Measurements from ENCODE around the gene ZNF865. TPM values are rescaled to one million over a fixed set of nuclear protein-coding genes. Genes with fewer than 3 reads are reported as not detected.

Gene ZNF865
- total and polyA plus RNA-seq, 2 of the 4 experiments (the other 2 are of a cell fraction) = under 0.01 to 4.6 TPM

DNA sequence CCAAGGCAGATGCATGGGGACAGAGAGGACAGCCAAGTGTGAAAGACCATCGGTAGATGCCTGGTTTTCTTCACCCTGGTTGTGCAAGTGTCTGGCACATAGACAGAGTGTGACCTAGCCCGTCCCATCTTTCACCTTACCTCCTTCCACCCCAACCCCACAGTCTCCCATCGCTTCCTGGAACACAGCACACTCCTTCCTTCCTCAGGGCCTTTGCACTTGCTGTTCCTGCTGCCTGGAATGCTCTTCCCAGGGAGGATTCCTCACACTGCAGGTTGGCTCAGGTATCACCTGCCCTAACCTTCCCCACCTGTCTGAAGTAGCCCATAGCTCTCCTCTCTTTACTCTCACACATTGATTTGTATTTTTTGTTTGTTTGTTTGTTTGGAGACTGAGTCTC lies 9.1 kb upstream of the ZNF865 start:
- Histone ChIP-seq H3K56ac (ENCODE audit: extremely low read depth, insufficient read depth, low read length) (no peak overlapping the region), H3K27me3 (ENCODE audit: control insufficient read depth, insufficient read depth, low read length) (no peaks in the 10 kb centered on the region), H3K23ac (ENCODE audit: low read depth, low read length) (no peak overlapping the region), H2BK120ac (ENCODE audit: low read depth, low read length) (no peak overlapping the region), H4K91ac (ENCODE audit: insufficient read depth, low read depth, low read length) (no peak overlapping the region), H3K14ac (replicated peaks; ENCODE audit: low read depth, low read length) (no peak overlapping the region), H3K9me1 (ENCODE audit: insufficient read depth, low read length) (peaks cover 11% of the 10 kb centered on the region), H3K9ac (ENCODE audit: low read depth, low read length) (no peak overlapping the region), H3K4ac (ENCODE audit: low read depth, low read length) (no peak overlapping the region), H3K79me1 (ENCODE audit: low read depth in 1 of 2, low read length in 2 of 2) (peaks cover 15 to 28% of the 10 kb centered on the region in 2 experiments), H3K18ac (ENCODE audit: low read depth, low read length) (no peak overlapping the region), H2BK20ac (ENCODE audit: low read depth, low read length) (no peak overlapping the region), H4K8ac (ENCODE audit: low read depth in 2 of 2, low read length in 2 of 2) (no peak overlapping the region), H3K4me3 (ENCODE audit: insufficient read depth, low read depth, low read length) (no peak overlapping the region), H3K4me2 (ENCODE audit: low read depth, low read length) (no peak overlapping the region), H2AK5ac (ENCODE audit: low read depth, low read length) (no peak overlapping the region), H2AFZ (replicated peaks; ENCODE audit: low read length, poor library complexity) (no peak overlapping the region), H3K36me3 (ENCODE audit: control insufficient read depth, insufficient read depth, low read length) (peaks cover 42% of the 10 kb centered on the region), H3K9me3 (ENCODE audit: control insufficient read depth, insufficient read depth, low read length) (no peaks in the 10 kb centered on the region), H2BK5ac (ENCODE audit: low read depth, low read length, poor library complexity, severe bottlenecking) (no peak overlapping the region), H3K27ac (ENCODE audit: insufficient read depth, low read length) (no peak overlapping the region), H3K4me1 (ENCODE audit: control insufficient read depth, insufficient read depth, low read length) (peaks cover 4% of the 10 kb centered on the region; the same call in 1 of the 2 replicates), H2AK9ac (replicated peaks; ENCODE audit: low read depth, low read length, poor library complexity) (no peak overlapping the region), H2BK15ac (ENCODE audit: low read depth, low read length) (no peak overlapping the region), H4K5ac (ENCODE audit: low read depth, low read length) (no peak overlapping the region), H4K20me1 (ENCODE audit: insufficient read depth, low read length) (no peaks in the 10 kb centered on the region)
- in situ Hi-C loops (cut with MboI; ENCODE audit: low sequenced_read_pairs) = no loop called here
- ChIA-PET CTCF (no interaction called here), POLR2A (ENCODE audit: unreplicated experiment) (no interaction called here)
- intact Hi-C loops (cut with micrococcal nuclease) = no loop called here
- dilution Hi-C loops (cut with HindIII; ENCODE audit: low sequenced_read_pairs, unreplicated experiment) = no loop called here
- ATAC-seq (ENCODE audit: low read depth) (no peak), DNase-seq (no peak)
- no TSS peak for BruUV-seq (replicated peaks)
- TF ChIP-seq, protein P1, sequence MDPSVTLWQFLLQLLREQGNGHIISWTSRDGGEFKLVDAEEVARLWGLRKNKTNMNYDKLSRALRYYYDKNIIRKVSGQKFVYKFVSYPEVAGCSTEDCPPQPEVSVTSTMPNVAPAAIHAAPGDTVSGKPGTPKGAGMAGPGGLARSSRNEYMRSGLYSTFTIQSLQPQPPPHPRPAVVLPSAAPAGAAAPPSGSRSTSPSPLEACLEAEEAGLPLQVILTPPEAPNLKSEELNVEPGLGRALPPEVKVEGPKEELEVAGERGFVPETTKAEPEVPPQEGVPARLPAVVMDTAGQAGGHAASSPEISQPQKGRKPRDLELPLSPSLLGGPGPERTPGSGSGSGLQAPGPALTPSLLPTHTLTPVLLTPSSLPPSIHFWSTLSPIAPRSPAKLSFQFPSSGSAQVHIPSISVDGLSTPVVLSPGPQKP (IDR thresholded peaks at IDR 0.05; ENCODE audit: borderline replicate concordance, low read depth, low read length) = no peak
- TF ChIP-seq BHLHE40 (IDR thresholded peaks at IDR 0.05; ENCODE audit: low read depth, low read length) (no peak), MAZ (IDR thresholded peaks at IDR 0.05; ENCODE audit: borderline replicate concordance, low read depth, low read length) (no peak), MAFK (IDR thresholded peaks at IDR 0.05; ENCODE audit: low read depth, low read length) (no peak), SMC3 (IDR thresholded peaks at IDR 0.05; ENCODE audit: low read depth, low read length) (no peak)
- WGBS, 2 experiments (ENCODE audit: extremely low coverage in 2 of 2, insufficient read length in 1 of 2) = 100% methylated on average over 2 of the region's 3 CpGs; no CpG with 5 or more reads in 1 of the 2 experiments

Data from IMR-90 (cell line).